Measurements from ENCODE around the gene CABS1.

DNA sequence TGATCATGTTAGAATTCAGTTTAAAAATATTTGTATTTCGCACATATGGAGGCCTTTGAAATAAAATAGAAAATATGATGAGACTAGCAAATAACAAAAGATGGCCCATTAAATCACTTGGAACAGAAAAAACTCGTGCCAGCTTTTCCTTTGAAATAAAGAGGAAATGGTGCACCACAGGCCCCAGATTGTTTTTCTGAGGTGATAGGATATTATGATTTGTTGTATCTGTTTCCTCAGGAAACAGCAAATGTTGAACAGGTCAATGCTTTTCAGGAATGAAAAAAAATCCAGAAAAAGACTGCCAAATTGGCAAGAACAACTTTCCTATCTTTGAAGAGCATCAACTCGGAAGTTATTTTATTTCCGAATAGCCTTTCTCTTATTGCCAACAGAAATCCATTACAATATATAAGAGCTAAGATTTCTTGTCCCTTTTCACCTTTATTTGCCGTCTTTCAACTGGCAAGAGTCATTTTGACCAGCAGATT lies 48.0 kb downstream of the CABS1 start, which contains the start of gene SMR3B:
- TF ChIP-seq, protein P1, sequence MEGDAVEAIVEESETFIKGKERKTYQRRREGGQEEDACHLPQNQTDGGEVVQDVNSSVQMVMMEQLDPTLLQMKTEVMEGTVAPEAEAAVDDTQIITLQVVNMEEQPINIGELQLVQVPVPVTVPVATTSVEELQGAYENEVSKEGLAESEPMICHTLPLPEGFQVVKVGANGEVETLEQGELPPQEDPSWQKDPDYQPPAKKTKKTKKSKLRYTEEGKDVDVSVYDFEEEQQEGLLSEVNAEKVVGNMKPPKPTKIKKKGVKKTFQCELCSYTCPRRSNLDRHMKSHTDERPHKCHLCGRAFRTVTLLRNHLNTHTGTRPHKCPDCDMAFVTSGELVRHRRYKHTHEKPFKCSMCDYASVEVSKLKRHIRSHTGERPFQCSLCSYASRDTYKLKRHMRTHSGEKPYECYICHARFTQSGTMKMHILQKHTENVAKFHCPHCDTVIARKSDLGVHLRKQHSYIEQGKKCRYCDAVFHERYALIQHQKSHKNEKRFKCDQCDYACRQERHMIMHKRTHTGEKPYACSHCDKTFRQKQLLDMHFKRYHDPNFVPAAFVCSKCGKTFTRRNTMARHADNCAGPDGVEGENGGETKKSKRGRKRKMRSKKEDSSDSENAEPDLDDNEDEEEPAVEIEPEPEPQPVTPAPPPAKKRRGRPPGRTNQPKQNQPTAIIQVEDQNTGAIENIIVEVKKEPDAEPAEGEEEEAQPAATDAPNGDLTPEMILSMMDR (IDR thresholded peaks at IDR 0.05; ENCODE audit: extremely low read depth in 1 of 2, insufficient read depth in 1 of 2, low read depth in 1 of 2, low read length in 2 of 2) = no peak
- TF ChIP-seq POLR2A (IDR thresholded peaks at IDR 0.05; ENCODE audit: low read depth, low read length) = no peak
- no peak for TF ChIP-seq POLR2AphosphoS5 (IDR thresholded peaks at IDR 0.05; ENCODE audit: insufficient read depth, low read depth, low read length)
- TF ChIP-seq, protein P2, sequence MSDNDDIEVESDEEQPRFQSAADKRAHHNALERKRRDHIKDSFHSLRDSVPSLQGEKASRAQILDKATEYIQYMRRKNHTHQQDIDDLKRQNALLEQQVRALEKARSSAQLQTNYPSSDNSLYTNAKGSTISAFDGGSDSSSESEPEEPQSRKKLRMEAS (IDR thresholded peaks at IDR 0.05; ENCODE audit: insufficient read depth, insufficient read length) = no peak
- TF ChIP-seq JUN (IDR thresholded peaks at IDR 0.05; ENCODE audit: borderline replicate concordance, insufficient read depth, insufficient read length, low read depth) = no peak
